SU-DHL-6 (cell line): ENCODE data around the gene SPAG7.

Experiments used
- EZH2phosphoT487 ChIP-seq: fragments of 200-600 bp; sonication (generic), shearing (Covaris generic); conservative IDR thresholded peaks from 2 replicates; pipeline ENCODE4 v1.6.1; 2018; ENCODE audit warnings: mild to moderate bottlenecking, antibody characterized with exemption, low read length, moderate library complexity, mixed read lengths
- TF ChIP-seq, protein P1 (sequence below): fragments of 200-600 bp; sonication (generic); IDR thresholded peaks from one replicate; pipeline ENCODE4 v1.5.1; 2017; ENCODE audit warnings: antibody characterized with exemption, mild to moderate bottlenecking, low read length, moderate library complexity; ENCODE audit not compliant: insufficient read depth, poor library complexity, severe bottlenecking

- TF ChIP-seq, protein P1, sequence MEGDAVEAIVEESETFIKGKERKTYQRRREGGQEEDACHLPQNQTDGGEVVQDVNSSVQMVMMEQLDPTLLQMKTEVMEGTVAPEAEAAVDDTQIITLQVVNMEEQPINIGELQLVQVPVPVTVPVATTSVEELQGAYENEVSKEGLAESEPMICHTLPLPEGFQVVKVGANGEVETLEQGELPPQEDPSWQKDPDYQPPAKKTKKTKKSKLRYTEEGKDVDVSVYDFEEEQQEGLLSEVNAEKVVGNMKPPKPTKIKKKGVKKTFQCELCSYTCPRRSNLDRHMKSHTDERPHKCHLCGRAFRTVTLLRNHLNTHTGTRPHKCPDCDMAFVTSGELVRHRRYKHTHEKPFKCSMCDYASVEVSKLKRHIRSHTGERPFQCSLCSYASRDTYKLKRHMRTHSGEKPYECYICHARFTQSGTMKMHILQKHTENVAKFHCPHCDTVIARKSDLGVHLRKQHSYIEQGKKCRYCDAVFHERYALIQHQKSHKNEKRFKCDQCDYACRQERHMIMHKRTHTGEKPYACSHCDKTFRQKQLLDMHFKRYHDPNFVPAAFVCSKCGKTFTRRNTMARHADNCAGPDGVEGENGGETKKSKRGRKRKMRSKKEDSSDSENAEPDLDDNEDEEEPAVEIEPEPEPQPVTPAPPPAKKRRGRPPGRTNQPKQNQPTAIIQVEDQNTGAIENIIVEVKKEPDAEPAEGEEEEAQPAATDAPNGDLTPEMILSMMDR, result no peak
- no peak for TF ChIP-seq EZH2phosphoT487
Measured at GRCh38 chr17:4941319-4941610, 26.4 kb downstream of the SPAG7 start.
